LNCaP clone FGC (cell line): ENCODE results near the gene RNPEPL1.

Experiments used
- DNase-seq: peaks from one replicate; pipeline ENCODE4 v3.0.0-alpha.2; 2011; ENCODE audit warnings: low read depth
- H3K4me3 ChIP-seq: 2 replicates; pipeline ENCODE4 v1.5.1; 2011; ENCODE audit warnings: mild to moderate bottlenecking, low read depth, low read length, control low read depth
- TF ChIP-seq, protein P1 (sequence below): IDR thresholded peaks from 2 replicates; pipeline ENCODE4 v1.5.1; 2012; ENCODE audit warnings: mild to moderate bottlenecking; ENCODE audit not compliant: control insufficient read depth, insufficient read depth; ENCODE audit errors: extremely low read depth

The RNPEPL1 gene

DNA sequence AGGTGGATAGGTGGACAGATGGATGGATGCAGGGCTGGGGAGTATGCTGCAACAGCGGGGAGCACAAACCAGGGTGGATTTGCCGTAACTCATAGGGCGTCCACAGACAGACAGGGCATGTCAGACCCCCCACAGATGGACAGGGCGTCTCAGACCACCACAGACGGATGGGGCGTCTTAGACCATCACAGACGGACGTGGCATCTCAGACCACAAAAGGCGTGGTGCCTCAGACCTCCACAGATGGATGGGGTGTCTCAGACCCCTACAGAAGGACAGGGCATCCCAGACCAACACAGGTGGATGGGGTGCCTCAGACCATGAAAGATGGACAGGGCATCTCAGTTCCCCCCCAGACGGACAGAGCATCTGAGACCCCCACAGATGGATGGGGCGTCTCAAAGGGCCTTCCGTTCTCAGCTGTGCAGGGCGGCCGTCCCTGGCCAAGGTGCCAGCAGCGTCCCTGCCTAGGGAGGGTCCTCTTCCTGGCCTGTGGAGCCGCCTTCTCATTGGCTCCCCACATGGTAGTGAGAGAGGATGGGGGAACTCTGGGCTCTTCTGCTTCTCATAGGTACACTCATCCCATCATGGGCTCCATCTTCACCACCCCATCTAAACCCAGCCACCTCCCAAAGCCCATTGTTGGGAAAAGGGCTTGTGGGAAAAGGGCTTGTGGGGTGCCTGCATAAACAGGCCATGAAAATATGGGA lies 12.6 kb upstream of the RNPEPL1 start:
- no peak overlapping the region for H3K4me3 ChIP-seq
- DNase-seq: no peak
- TF ChIP-seq, protein P1, sequence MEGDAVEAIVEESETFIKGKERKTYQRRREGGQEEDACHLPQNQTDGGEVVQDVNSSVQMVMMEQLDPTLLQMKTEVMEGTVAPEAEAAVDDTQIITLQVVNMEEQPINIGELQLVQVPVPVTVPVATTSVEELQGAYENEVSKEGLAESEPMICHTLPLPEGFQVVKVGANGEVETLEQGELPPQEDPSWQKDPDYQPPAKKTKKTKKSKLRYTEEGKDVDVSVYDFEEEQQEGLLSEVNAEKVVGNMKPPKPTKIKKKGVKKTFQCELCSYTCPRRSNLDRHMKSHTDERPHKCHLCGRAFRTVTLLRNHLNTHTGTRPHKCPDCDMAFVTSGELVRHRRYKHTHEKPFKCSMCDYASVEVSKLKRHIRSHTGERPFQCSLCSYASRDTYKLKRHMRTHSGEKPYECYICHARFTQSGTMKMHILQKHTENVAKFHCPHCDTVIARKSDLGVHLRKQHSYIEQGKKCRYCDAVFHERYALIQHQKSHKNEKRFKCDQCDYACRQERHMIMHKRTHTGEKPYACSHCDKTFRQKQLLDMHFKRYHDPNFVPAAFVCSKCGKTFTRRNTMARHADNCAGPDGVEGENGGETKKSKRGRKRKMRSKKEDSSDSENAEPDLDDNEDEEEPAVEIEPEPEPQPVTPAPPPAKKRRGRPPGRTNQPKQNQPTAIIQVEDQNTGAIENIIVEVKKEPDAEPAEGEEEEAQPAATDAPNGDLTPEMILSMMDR: no peak

DNA sequence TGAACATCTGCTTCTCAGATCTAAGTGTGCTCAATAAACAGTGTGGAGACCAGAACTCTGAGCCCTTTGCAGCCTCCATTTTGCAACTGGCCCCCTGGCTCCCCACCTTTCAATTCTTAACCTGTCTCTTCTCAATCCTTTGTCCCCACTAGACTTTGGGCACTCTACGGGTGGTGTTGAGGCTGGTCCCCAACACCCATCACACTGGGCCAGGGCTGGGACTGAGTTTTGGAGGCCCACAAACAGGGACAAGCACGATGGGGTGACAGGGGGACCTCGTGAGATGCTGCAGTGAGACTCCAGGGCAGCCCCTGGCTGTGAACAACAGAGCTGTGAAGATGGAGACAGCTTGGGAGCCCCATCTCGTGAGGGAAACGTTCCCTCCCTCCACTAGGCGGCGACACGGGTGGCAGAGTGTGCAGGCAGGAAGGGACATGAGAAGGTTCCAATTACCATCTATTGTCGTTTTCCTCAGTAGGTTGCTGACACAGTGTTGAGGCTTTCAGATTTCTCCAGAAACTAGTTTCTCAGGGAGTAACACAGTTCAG lies 11.7 kb upstream of the RNPEPL1 start:
- peak overlapping the region; percentile 56 for H3K4me3 ChIP-seq
- TF ChIP-seq, protein P1: peak; percentile 51; the same call in 1 of the 2 replicates
- no peak for DNase-seq

DNA sequence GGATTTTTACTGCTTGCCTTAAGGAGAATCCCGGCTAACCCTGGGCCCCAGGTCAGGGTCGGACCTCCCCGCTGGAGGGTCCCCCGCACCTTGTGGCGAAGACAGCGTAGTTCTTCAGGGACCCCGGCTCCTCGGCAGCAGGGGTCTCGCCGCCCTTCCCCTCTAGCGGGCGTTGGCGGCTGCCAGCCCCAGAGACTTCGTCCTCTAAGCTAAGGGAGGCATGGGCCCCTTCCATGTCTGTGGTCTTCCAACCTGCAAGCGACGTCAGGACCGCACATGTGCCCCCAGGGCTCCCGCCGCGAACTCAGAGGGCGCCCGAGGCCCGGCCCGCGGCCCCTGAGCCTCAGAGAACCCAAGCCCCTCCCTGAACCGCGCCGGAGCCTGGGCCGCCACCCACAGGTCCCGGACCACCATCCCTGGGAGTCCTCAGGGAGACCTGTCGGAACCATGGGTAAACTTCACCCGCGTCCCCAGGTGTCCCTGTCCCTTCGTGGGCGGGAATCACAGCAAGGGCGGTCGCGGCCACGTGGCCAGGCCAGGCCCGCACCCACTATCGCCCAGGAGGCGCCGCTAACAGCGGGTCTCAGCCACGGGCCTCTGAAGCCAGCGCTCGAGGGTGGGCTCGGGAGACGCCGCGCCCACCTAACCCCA lies 11.1 kb upstream of the RNPEPL1 start:
- H3K4me3 ChIP-seq: peak overlapping the region; percentile 56
- TF ChIP-seq, protein P1: no peak
- DNase-seq: no peak

DNA sequence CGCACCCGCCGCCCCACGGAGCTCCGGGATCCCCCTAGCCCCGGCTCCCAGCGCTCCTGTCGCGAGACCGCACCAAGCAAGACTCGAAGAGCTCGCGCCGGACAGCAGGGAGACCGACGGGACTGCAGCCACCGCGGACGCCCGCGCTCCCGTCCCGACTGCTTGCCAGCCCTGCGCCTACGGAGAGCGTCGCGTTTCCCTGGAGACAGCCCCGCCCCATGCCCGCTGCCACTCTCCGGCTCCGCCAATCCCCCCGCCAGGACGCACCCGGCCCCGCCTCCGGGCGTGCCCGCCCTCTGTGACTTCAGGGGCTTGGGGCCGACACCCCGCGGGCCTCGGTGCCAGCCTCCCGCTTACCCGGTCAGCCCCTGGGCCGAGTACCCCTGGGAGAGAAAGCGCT lies 10.5 kb upstream of the RNPEPL1 start, which contains the start of gene ANKMY1:
Gene ANKMY1 (minus strand): TSS at position 181 of the 400 bp plus-strand sequence. CDS start 653 bp downstream, outside the sequence.
- no peak for DNase-seq
- H3K4me3 ChIP-seq: peak within 1 kb of the TSS; percentile 56
- TF ChIP-seq, protein P1: no peak

DNA sequence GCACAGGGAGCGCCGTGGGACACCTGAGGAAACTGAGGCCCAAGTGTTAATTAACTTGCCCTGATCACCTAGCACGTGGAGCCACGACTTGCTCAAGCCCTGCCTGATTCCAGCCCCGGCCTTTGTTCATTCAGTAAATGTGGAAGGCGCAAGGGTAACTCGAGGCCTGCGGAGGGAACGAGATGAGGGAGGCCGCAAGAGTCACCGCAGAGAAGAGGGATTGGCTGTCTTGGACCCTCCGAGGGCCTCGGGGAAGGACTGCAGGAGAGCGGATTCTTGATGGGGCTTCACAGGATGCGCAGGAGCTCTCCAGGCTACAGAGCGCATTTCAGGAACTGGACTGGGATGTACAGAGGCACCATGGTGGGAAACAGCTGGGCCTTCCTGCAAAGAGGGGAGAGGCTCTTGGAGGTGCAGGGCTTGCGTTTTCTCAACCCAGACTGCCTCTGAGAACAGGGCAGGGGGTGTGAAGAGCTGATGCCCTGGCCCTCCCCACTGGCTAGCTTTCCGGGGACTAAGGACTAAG lies 10.0 kb upstream of the RNPEPL1 start:
- TF ChIP-seq, protein P1: no peak
- DNase-seq: no peak
- H3K4me3 ChIP-seq: peak overlapping the region; percentile 56

DNA sequence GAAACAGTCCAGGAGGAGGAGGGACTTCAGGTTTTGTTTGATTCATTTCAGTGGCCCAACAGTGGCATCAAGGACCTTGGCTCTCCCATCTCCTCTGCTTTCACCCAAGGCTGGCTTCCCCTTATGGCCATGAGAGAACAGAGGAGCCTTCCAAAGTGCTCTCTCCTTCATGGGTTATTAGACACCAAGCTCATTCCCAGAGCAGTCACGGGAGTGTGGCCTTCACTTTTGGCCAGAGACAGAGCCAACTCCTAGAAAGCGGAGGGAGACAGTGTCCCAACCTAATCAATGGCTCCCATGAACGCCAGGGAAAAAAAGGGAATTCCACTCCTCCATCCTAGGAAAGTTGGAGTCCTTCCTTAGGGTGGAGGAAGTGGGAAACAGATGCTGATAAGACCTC lies 9.0 kb upstream of the RNPEPL1 start:
- no peak for DNase-seq
- H3K4me3 ChIP-seq: peak overlapping the region; percentile 74
- TF ChIP-seq, protein P1: no peak
